Stimulated activated CD8-positive, alpha-beta memory T cell treated with anti-CD3 and anti-CD28 coated beads, Interleukin-15, amount 100 ng/mL, for 4 hours (primary cell): ENCODE measurements around the gene PPID.
"Not testable (repeated sequence)": the region's sequence is repeated elsewhere in the genome, so short reads cannot be mapped to it uniquely, and the experiment has no call there.

Experiments
- DNase-seq, 2 donors: peaks; one replicate each; pipeline ENCODE4 v3.0.0-alpha.2; 2020; ENCODE audit warnings: low read depth in 2 of 2

The PPID gene

GRCh38 chr4:158667651-158668198 is 55.5 kb downstream of the PPID start:
- DNase-seq: no peak

- no peak for DNase-seq
These were observed 56.3 kb downstream of the PPID start for GRCh38 chr4:158666892-158667291.

GRCh38 chr4:158664806-158665205 is 58.4 kb downstream of the PPID start:
- DNase-seq: no peak

GRCh38 chr4:158663707-158664625 is 59.2 kb downstream of the PPID start:
- not testable (repeated sequence) for DNase-seq

GRCh38 chr4:158663255-158663654 is 59.9 kb downstream of the PPID start:
- DNase-seq: not testable (repeated sequence)
